GM12878 (cell line): ENCODE measurements around the gene ASTN1. TPM values are rescaled to one million over a fixed set of nuclear protein-coding genes. Genes with fewer than 3 reads are reported as not detected.

ENCODE experiments used
- ATAC-seq: fragments of 200-7000 bp; cut with Tn5 transposase; 3 replicates; pipeline ENCODE4 v1.9.1; 2020; ENCODE audit warnings: mild to moderate bottlenecking, moderate library complexity
- BruUV-seq: library from RNA; stranded (reverse); fragments of 400-500 nt; replicated peaks from 2 replicates; lab custom pipeline; 2021; lab: Mats Ljungman, UMichigan
- CTCF ChIA-PET: fragments of 300-600 bp; sonication (Branson Sonifier 250); formaldehyde crosslinking; extraction: SDS; loops from one replicate; lab custom pipeline; 2021; ENCODE audit warnings: inconsistent platforms; lab: Yijun Ruan, JAX
- POLR2A ChIA-PET: fragments of 350-600 bp; formaldehyde crosslinking; extraction: SDS; loops from one replicate; lab custom pipeline; 2021; ENCODE audit warnings: inconsistent platforms; lab: Charles Lee
- RAD21 ChIA-PET: fragments of 300-600 bp; sonication (Branson Sonifier 250); formaldehyde crosslinking; loops from one replicate; lab custom pipeline; 2023; ENCODE audit warnings: antibody characterized with exemption; ENCODE audit not compliant: unreplicated experiment; lab: Charles Lee
- SMC1A ChIA-PET: fragments of 300-600 bp; sonication (Branson Sonifier 250); formaldehyde crosslinking; loops from one replicate; lab custom pipeline; 2023; ENCODE audit not compliant: unreplicated experiment, uncharacterized antibody; lab: Charles Lee
- DNase-seq: peaks from one replicate; pipeline ENCODE4 v3.0.0-alpha.2; 2011; ENCODE audit warnings: low read depth, low spot score
- FAIRE-seq: peaks from 3 replicates; lab custom pipeline; 2011; peaks lifted over from hg19 to GRCh38; lab: Jason Lieb, UNC
- H2AFZ ChIP-seq: 2 replicates; pipeline ENCODE4 v1.6.0; 2011; ENCODE audit warnings: low read depth, low read length, control low read depth; ENCODE audit not compliant: control insufficient read depth
- H3K27ac ChIP-seq: 2 replicates; pipeline ENCODE4 v1.5.1; 2011; ENCODE audit warnings: control low read depth; ENCODE audit not compliant: control insufficient read depth, insufficient read depth
- H3K27me3 ChIP-seq, 2 experiments: replicated peaks in 1 of 2; 2 replicates each; pipeline versions ENCODE4 v1.6.0 to v1.6.1; 2011; ENCODE audit warnings: low read length in 1 of 2; ENCODE audit not compliant: control insufficient read depth in 2 of 2, insufficient read depth in 2 of 2
- H3K36me3 ChIP-seq, 2 experiments: 2 replicates each; pipeline ENCODE4 v1.5.1; 2011; ENCODE audit warnings: low read length in 1 of 2; ENCODE audit not compliant: control insufficient read depth in 2 of 2, insufficient read depth in 2 of 2
- H3K4me1 ChIP-seq: 2 replicates; pipeline ENCODE4 v1.6.1; 2011; ENCODE audit warnings: mild to moderate bottlenecking, low read length, moderate library complexity, mixed read lengths; ENCODE audit not compliant: control insufficient read depth, insufficient read depth
- H3K4me2 ChIP-seq: 2 replicates; pipeline ENCODE4 v1.6.0; 2011; ENCODE audit warnings: control low read depth; ENCODE audit not compliant: control insufficient read depth, insufficient read depth
- H3K4me3 ChIP-seq: fragments of 200-600 bp; sonication (generic); 2 replicates; pipeline ENCODE4 v1.5.1; 2016
- H3K79me2 ChIP-seq: 2 replicates; pipeline ENCODE4 v1.6.0; 2011; ENCODE audit warnings: low read length; ENCODE audit not compliant: control insufficient read depth, insufficient read depth
- H3K9ac ChIP-seq: 2 replicates; pipeline ENCODE4 v1.8.0; 2011; ENCODE audit warnings: low read length, control low read depth, mixed read lengths; ENCODE audit not compliant: control insufficient read depth, insufficient read depth
- H3K9me3 ChIP-seq: replicated peaks from 3 replicates; pipeline ENCODE4 v1.5.1; 2011; ENCODE audit warnings: mild to moderate bottlenecking, low read length; ENCODE audit not compliant: control insufficient read depth, insufficient read depth
- H4K20me1 ChIP-seq: 2 replicates; pipeline ENCODE4 v1.6.0; 2011; ENCODE audit not compliant: control insufficient read depth, insufficient read depth
- CHD4 ChIP-seq: fragments of 200-600 bp; sonication (generic); IDR thresholded peaks from 2 replicates; pipeline ENCODE4 v1.6.1; 2016; ENCODE audit warnings: mild to moderate bottlenecking
- EED ChIP-seq: sonication (generic); IDR thresholded peaks from 2 replicates; pipeline ENCODE4 v1.6.1; 2016; ENCODE audit warnings: antibody characterized with exemption, low read depth
- GABPA ChIP-seq: IDR thresholded peaks from 2 replicates; pipeline ENCODE4 v1.6.1; 2014; ENCODE audit warnings: antibody characterized with exemption, low read depth, mild to moderate bottlenecking, inconsistent platforms
- HDAC2 ChIP-seq: fragments of 200-600 bp; sonication (generic); IDR thresholded peaks from 2 replicates; pipeline ENCODE4 v1.6.1; 2017
- MEF2B ChIP-seq: fragments of 450-650 bp; IDR thresholded peaks from 2 replicates; pipeline ENCODE4 v1.6.1; 2018; ENCODE audit warnings: mild to moderate bottlenecking, moderate library complexity; ENCODE audit not compliant: partially characterized antibody, poor library complexity, severe bottlenecking
- NFIC ChIP-seq: IDR thresholded peaks from 2 replicates; pipeline ENCODE4 v1.6.1; 2012; ENCODE audit warnings: low read depth, mild to moderate bottlenecking, inconsistent platforms, low read length, moderate library complexity
- RCOR1 ChIP-seq: conservative IDR thresholded peaks from 2 replicates; pipeline ENCODE4 v1.6.1; 2012; ENCODE audit warnings: low read depth, low read length, improper control_type of control experiment
- SMAD1 ChIP-seq: fragments of 450-650 bp; IDR thresholded peaks from 2 replicates; pipeline ENCODE4 v1.6.1; 2018; ENCODE audit warnings: mild to moderate bottlenecking, low read depth; ENCODE audit not compliant: partially characterized antibody
- SMARCA5 ChIP-seq: fragments of 450-650 bp; IDR thresholded peaks from 2 replicates; pipeline ENCODE4 v1.6.1; 2017; ENCODE audit warnings: mild to moderate bottlenecking
- SPI1 ChIP-seq: IDR thresholded peaks from 2 replicates; pipeline ENCODE4 v1.6.1; 2011; ENCODE audit warnings: low read depth, mild to moderate bottlenecking, low read length, moderate library complexity, borderline replicate concordance; ENCODE audit not compliant: insufficient read depth
- ZBED1 ChIP-seq: IDR thresholded peaks from 2 replicates; pipeline ENCODE4 v1.6.1; 2016; ENCODE audit warnings: borderline replicate concordance
- ZSCAN29 ChIP-seq: fragments of 450-650 bp; IDR thresholded peaks from 2 replicates; pipeline ENCODE4 v1.6.1; 2017; ENCODE audit warnings: mild to moderate bottlenecking, moderate library complexity
- in situ Hi-C: fragments of 300-500 bp; cut with MboI; formaldehyde crosslinking; loops from 9 replicates; pipeline ENCODE4 v1.14.3; 2018; ENCODE audit warnings: mixed read lengths
- intact Hi-C: fragments of 100-400 bp; cut with micrococcal nuclease; formaldehyde crosslinking; loops from one replicate; pipeline ENCODE4 v1.14.2; 2022; ENCODE audit not compliant: unreplicated experiment
- polyA plus RNA-seq, 11 experiments: library from polyadenylated mRNA; depleted of rRNA in 4 of 11; unstranded in 6 of 11; stranded (reverse) in 5 of 11; fragments of >200 nt; fragmentation: Nextera tagmentation in 4 of 11; fragmentation: Illumina TruSeq in 1 of 11; extraction: Ambion mirVana in 4 of 11; extraction: Trizol in 1 of 11; gene quantifications; 1 replicate in 1 of 11; 2 replicates in 10 of 11; pipeline versions ENCODE4 v1.2.1 to v1.2.3, GENCODE V29; 2011 to 2016; ENCODE audit warnings: inconsistent platforms in 2 of 11, missing spikeins in 2 of 11, low read depth in 1 of 11
- total RNA-seq, 4 experiments: library from RNA; depleted of rRNA in 3 of 4; stranded (reverse); fragments of >200 nt in 3 of 4; fragmentation: Illumina TruSeq in 1 of 4; extraction: Trizol in 1 of 4; gene quantifications; 2 replicates each; pipeline versions ENCODE4 v1.2.1 to v1.2.3, GENCODE V29; 2013 to 2021
- TF ChIP-seq, protein P1 (sequence below): IDR thresholded peaks from 2 replicates; pipeline ENCODE4 v1.6.1; 2011; ENCODE audit warnings: low read depth, mild to moderate bottlenecking, low read length, moderate library complexity, borderline replicate concordance; ENCODE audit errors: extremely low read depth

ASTN1 gene
- total and polyA plus RNA-seq, 10 of the 15 experiments (the other 5 are each of a cell fraction or from before 2014, with no cell fraction given): 0.04 TPM; not detected in 9

DNA sequence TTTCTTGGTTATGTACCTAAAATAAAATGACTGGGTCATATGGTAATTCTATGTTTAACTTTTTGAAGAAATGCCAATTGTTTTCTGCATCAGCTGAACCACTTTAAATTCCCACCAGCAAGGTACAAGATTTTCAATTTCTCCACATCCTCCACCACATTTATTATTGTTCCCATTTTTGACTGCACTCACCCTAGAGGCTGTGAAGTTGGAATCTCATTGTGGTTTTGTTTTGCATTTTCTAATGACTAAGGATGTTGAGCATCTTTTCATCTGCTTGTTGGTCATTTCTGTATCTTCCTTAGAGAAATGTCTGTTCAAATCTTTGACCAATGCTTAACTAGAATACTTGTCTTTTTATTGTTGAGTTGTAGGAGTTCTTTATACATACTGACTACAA lies 72.5 kb downstream of the ASTN1 start:
- H3K4me2 ChIP-seq: no peak overlapping the region
- ATAC-seq (no peak), FAIRE-seq (no peak), DNase-seq (no peak)
- ChIA-PET POLR2A (no interaction called here), CTCF (no interaction called here), RAD21 (no interaction called here), SMC1A (no interaction called here)
- intact Hi-C loops (no loop called here), in situ Hi-C loops (no loop called here)
- no peaks in the 10 kb centered on the region for H4K20me1 ChIP-seq
- H2AFZ ChIP-seq: no peak overlapping the region
- H3K4me1 ChIP-seq: no peaks in the 10 kb centered on the region
- H3K27me3 ChIP-seq: no peaks in the 10 kb centered on the region
- no peaks in the 10 kb centered on the region for H3K9me3 ChIP-seq
- H3K79me2 ChIP-seq: no peaks in the 10 kb centered on the region
- BruUV-seq: no TSS peak
- no peaks in the 10 kb centered on the region for H3K36me3 ChIP-seq
- no peak overlapping the region for H3K4me3 ChIP-seq
- no peak overlapping the region for H3K9ac ChIP-seq
- TF ChIP-seq EED (no peak), MEF2B (no peak), SMARCA5 (no peak), GABPA (no peak), ZSCAN29 (no peak), ZBED1 (no peak), HDAC2 (no peak), SPI1 (no peak), NFIC (no peak), CHD4 (no peak), SMAD1 (no peak), RCOR1 (no peak)
- TF ChIP-seq, protein P1, sequence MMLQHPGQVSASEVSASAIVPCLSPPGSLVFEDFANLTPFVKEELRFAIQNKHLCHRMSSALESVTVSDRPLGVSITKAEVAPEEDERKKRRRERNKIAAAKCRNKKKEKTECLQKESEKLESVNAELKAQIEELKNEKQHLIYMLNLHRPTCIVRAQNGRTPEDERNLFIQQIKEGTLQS: no peak
- H3K27ac ChIP-seq: no peak overlapping the region
